ENCODE results near the gene UBE2Q2. TPM values are rescaled to one million over a fixed set of nuclear protein-coding genes. Genes with fewer than 3 reads are reported as not detected.

UBE2Q2 gene
- total and polyA plus RNA-seq, 9 of the 15 experiments (the other 6 are each of a cell fraction or from before 2014, with no cell fraction given): 6.2 to 24.0 (median 16.2) TPM

GRCh38 chr15:75872403-75872990 is 29.2 kb downstream of the UBE2Q2 start (continued):
- no peak for TF ChIP-seq RREB1 (CRISPR knock-in tag; IDR thresholded peaks at IDR 0.05)
- TF ChIP-seq ZKSCAN8 (CRISPR knock-in tag; IDR thresholded peaks at IDR 0.05): no peak
- peak; percentile 70 for TF ChIP-seq TCF3 (CRISPR knock-in tag; IDR thresholded peaks at IDR 0.05)
- TF ChIP-seq ZNF384 (IDR thresholded peaks at IDR 0.05; ENCODE audit: low read depth, low read length): peak; percentile 75
- TF ChIP-seq ZFP91 (CRISPR knock-in tag; IDR thresholded peaks at IDR 0.05): no peak
- TF ChIP-seq THRB (CRISPR knock-in tag; conservative IDR thresholded peaks at IDR 0.05): no peak

All from K562 (cell line).